HFFc6 (cell line): Measurements from ENCODE around the gene RTP2. TPM values are rescaled to one million over a fixed set of nuclear protein-coding genes. Genes with fewer than 3 reads are reported as not detected.

ENCODE experiments used
- DNase-seq: peaks from one replicate; pipeline ENCODE4 v3.0.0-alpha.2; 2018
- H3K27ac Mint-ChIP-seq: 2 replicates; pipeline ENCODE4 v1.8.0; 2020; ENCODE audit warnings: mild to moderate bottlenecking, mixed read lengths
- H3K27me3 Mint-ChIP-seq: 2 replicates; pipeline ENCODE4 v1.8.0; 2021; ENCODE audit warnings: mild to moderate bottlenecking, moderate library complexity, mixed read lengths; ENCODE audit not compliant: insufficient read depth
- H3K36me3 Mint-ChIP-seq: 2 replicates; pipeline ENCODE4 v1.8.0; 2021; ENCODE audit warnings: low read depth, mixed read lengths
- H3K4me1 Mint-ChIP-seq: 2 replicates; pipeline ENCODE4 v1.8.0; 2020; ENCODE audit warnings: low read depth, mixed read lengths
- H3K4me3 Mint-ChIP-seq: 2 replicates; pipeline ENCODE4 v1.8.0; 2020; ENCODE audit warnings: mild to moderate bottlenecking, moderate library complexity, mixed read lengths
- H3K9me3 Mint-ChIP-seq: 2 replicates; pipeline ENCODE4 v1.8.0; 2020; ENCODE audit warnings: mild to moderate bottlenecking, mixed read lengths
- CTCF ChIP-seq: fragments of 200-600 bp; sonication (generic); IDR thresholded peaks from 2 replicates; pipeline ENCODE4 v1.5.0; 2021; ENCODE audit warnings: antibody characterized with exemption, mild to moderate bottlenecking
- total RNA-seq, 6 experiments: library from RNA; stranded (reverse); fragmentation: NEBNext Ultra II Directional; extraction: Animal tissue kit (Norgen Biotek cat#: 25700); gene quantifications; 2 replicates in 1 of 6; 3 replicates in 5 of 6; pipeline ENCODE4 v1.2.3, GENCODE V29; 2021

Gene RTP2
- total RNA-seq, 6 experiments from 2014 or later = not detected

- Mint-ChIP-seq H3K27ac (peak overlapping the region; percentile 100), H3K4me3 (peak overlapping the region; percentile 97), H3K4me1 (peaks cover 71% of the 10 kb centered on the region), H3K9me3 (no peaks in the 10 kb centered on the region), H3K36me3 (peaks cover 21% of the 10 kb centered on the region), H3K27me3 (peaks cover 5% of the 10 kb centered on the region; the same call in 1 of the 2 replicates)
- DNase-seq = peak; percentile 91
- TF ChIP-seq CTCF = peak; percentile 94
Observed at GRCh38 chr3:187739561-187740332, 37.4 kb upstream of the RTP2 start.

- Mint-ChIP-seq H3K4me1 (peaks cover 71% of the 10 kb centered on the region), H3K27ac (peak overlapping the region; percentile 100), H3K9me3 (no peaks in the 10 kb centered on the region), H3K36me3 (peaks cover 15% of the 10 kb centered on the region), H3K4me3 (peak overlapping the region; percentile 97), H3K27me3 (peaks cover 5% of the 10 kb centered on the region; the same call in 1 of the 2 replicates)
- DNase-seq = no peak
- peak; percentile 26 for TF ChIP-seq CTCF
Observed at GRCh38 chr3:187739094-187739560, 36.8 kb upstream of the RTP2 start.

GRCh38 chr3:187738331-187739093 is 36.2 kb upstream of the RTP2 start:
- peak overlapping the region; percentile 97 for H3K4me3 Mint-ChIP-seq
- TF ChIP-seq CTCF = peak; percentile 80

GRCh38 chr3:187738071-187738330 is 35.6 kb upstream of the RTP2 start:
- Mint-ChIP-seq H3K36me3 (peaks cover 21% of the 10 kb centered on the region), H3K27ac (peak overlapping the region; percentile 100), H3K4me1 (peaks cover 71% of the 10 kb centered on the region), H3K9me3 (no peaks in the 10 kb centered on the region), H3K27me3 (peaks cover 3% of the 10 kb centered on the region; the same call in 1 of the 2 replicates), H3K4me3 (peak overlapping the region; percentile 97)
- DNase-seq = no peak
- no peak for TF ChIP-seq CTCF

More at GRCh38 chr3:187738331-187739093, 36.2 kb upstream of the RTP2 start:
- DNase-seq = peak; percentile 83
- Mint-ChIP-seq H3K4me1 (peaks cover 71% of the 10 kb centered on the region), H3K9me3 (no peaks in the 10 kb centered on the region), H3K27ac (peak overlapping the region; percentile 100), H3K27me3 (peaks cover 3% of the 10 kb centered on the region; the same call in 1 of the 2 replicates), H3K36me3 (peaks cover 16% of the 10 kb centered on the region)

GRCh38 chr3:187737368-187738070 is 35.2 kb upstream of the RTP2 start:
- peak; percentile 17; the same call in 1 of the 2 replicates for TF ChIP-seq CTCF
- Mint-ChIP-seq H3K4me1 (peaks cover 66% of the 10 kb centered on the region), H3K9me3 (no peaks in the 10 kb centered on the region), H3K27me3 (peaks cover 3% of the 10 kb centered on the region; the same call in 1 of the 2 replicates), H3K4me3 (peak overlapping the region; percentile 97), H3K27ac (peak overlapping the region; percentile 100), H3K36me3 (peaks cover 26% of the 10 kb centered on the region)
- peak; percentile 65 for DNase-seq
